Thoracic aorta (tissue), 2 donors: ENCODE measurements around the gene LAMP5. TPM values are rescaled to one million over a fixed set of nuclear protein-coding genes. Genes with fewer than 3 reads are reported as not detected.
A peak's percentile ranks its signal among the peaks of the same experiment; 100 is the strongest.

Source experiments
- ATAC-seq: fragments of 150-250 bp; one replicate; pipeline ENCODE4 v1.8.0; 2017; ENCODE audit warnings: low read depth; ENCODE audit not compliant: insufficient number of reproducible peaks, low FRiP score
- DNase-seq: peaks from one replicate; pipeline ENCODE4 v3.0.0-alpha.2; 2020; ENCODE audit warnings: low spot score
- H3K27ac ChIP-seq, 2 donors: fragments of 200-600 bp; sonication (generic); 1 replicate in 1 of 2; 2 replicates in 1 of 2; pipeline ENCODE4 v1.5.1; 2016; ENCODE audit warnings: mild to moderate bottlenecking in 2 of 2, moderate library complexity in 2 of 2
- H3K27me3 ChIP-seq: fragments of 200-600 bp; sonication (generic); replicated peaks from 2 replicates; pipeline ENCODE4 v1.6.0; 2016; ENCODE audit warnings: mild to moderate bottlenecking; ENCODE audit not compliant: insufficient read depth
- H3K36me3 ChIP-seq: fragments of 200-600 bp; sonication (generic); one replicate; pipeline ENCODE4 v1.5.1; 2016
- H3K4me1 ChIP-seq, 2 donors: fragments of 200-600 bp; sonication (generic); 1 replicate in 1 of 2; 2 replicates in 1 of 2; pipeline versions ENCODE4 v1.5.1 to v1.6.0; 2016; ENCODE audit warnings: low read depth in 2 of 2, mild to moderate bottlenecking in 1 of 2; ENCODE audit not compliant: control insufficient read depth in 1 of 2
- H3K4me3 ChIP-seq: fragments of 200-600 bp; sonication (generic); 2 replicates; pipeline ENCODE4 v1.5.1; 2016; ENCODE audit warnings: mild to moderate bottlenecking
- H3K9me3 ChIP-seq: fragments of 200-600 bp; sonication (generic); 2 replicates; pipeline ENCODE4 v1.5.1; 2016
- total RNA-seq, 2 donors: library from RNA; depleted of rRNA; stranded (reverse); fragments of >200 nt; gene quantifications; one replicate each; pipeline versions ENCODE4 v1.1.0 to v1.2.3, GENCODE V29; 2016
- TF ChIP-seq, protein P1 (sequence below): fragments of 200-600 bp; sonication (generic); IDR thresholded peaks from one replicate; pipeline ENCODE4 v1.5.1; 2019; ENCODE audit warnings: antibody characterized with exemption

The LAMP5 gene
- total RNA-seq, 2 donors from 2014 or later: not detected

DNA sequence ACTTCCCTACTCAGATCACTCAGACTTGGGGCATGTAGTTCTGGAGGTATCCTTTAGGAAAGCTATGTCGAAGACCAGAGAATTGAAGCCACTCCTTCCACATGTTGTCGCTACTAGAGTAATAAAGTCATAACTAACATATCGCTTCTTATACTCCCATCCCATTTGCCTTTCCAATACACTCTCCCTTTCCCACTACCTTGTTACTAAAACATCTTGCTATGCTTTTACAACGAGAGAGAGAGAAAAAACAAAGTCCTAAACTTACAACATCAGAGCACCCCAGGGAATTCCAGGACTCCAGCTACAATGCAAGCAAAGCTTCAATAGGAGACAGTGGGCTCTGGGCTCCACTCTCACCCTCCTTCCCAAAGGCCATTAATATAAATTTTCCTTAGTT, 5.1 kb upstream of the LAMP5 start:
- Histone ChIP-seq H3K9me3 (no peaks in the 10 kb centered on the region), H3K27me3 (no peaks in the 10 kb centered on the region), H3K27ac (no peak overlapping the region), H3K36me3 (no peaks in the 10 kb centered on the region), H3K4me1 (peaks cover 0 to 14% of the 10 kb centered on the region in 2 donors), H3K4me3 (no peak overlapping the region)
- no peak for DNase-seq
- ATAC-seq: no peak
- TF ChIP-seq, protein P1, sequence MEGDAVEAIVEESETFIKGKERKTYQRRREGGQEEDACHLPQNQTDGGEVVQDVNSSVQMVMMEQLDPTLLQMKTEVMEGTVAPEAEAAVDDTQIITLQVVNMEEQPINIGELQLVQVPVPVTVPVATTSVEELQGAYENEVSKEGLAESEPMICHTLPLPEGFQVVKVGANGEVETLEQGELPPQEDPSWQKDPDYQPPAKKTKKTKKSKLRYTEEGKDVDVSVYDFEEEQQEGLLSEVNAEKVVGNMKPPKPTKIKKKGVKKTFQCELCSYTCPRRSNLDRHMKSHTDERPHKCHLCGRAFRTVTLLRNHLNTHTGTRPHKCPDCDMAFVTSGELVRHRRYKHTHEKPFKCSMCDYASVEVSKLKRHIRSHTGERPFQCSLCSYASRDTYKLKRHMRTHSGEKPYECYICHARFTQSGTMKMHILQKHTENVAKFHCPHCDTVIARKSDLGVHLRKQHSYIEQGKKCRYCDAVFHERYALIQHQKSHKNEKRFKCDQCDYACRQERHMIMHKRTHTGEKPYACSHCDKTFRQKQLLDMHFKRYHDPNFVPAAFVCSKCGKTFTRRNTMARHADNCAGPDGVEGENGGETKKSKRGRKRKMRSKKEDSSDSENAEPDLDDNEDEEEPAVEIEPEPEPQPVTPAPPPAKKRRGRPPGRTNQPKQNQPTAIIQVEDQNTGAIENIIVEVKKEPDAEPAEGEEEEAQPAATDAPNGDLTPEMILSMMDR: no peak

DNA sequence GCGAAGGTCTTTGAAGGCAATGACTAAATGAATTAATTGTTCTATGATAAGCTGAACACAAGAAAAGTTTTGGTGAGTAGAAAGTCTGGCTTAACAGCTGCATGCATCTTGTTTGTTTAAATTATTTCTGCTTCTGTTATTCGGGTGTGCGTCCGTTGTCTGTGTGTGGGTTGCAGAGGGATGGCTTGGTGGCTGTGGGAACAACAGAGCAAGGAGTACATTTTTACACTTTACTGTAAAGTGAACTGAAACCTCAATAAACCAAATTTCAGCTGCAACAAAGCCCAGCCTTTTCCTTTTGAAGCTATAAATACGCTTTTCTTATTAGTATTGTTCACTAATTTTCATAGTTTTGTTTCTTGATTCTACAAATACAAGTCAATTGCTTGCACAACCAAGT, 3.5 kb upstream of the LAMP5 start:
- Histone ChIP-seq H3K9me3 (no peaks in the 10 kb centered on the region), H3K36me3 (no peaks in the 10 kb centered on the region), H3K4me1 (peaks cover 12 to 31% of the 10 kb centered on the region in 2 donors), H3K27me3 (no peaks in the 10 kb centered on the region), H3K27ac (no peak overlapping the region), H3K4me3 (no peak overlapping the region)
- ATAC-seq (no peak), DNase-seq (no peak)
- TF ChIP-seq, protein P1: no peak

DNA sequence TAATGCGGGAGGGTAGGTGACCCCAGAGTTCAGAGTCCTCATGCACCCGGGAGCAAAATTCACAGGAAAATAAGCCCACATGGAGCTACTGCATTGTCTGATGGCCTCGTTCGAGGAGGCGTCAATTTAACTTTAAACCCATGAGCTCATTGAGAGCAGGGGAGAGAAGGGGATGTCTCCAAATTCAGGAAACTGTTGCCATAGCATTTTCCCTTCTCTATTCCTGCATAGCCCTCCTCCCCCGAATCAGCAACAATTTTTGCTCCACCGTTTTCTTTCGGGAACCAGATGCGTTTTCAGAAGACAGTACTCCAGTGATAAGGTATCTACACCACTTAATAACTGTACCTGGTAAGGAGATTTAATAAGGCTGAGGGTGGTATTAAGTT, 324 bp upstream of the LAMP5 start:
- H3K27ac ChIP-seq: no peak overlapping the region
- no peak for ATAC-seq
- TF ChIP-seq, protein P1: no peak
- H3K9me3 ChIP-seq: no peaks in the 10 kb centered on the region
- no peak for DNase-seq
- H3K27me3 ChIP-seq: no peaks in the 10 kb centered on the region
- H3K36me3 ChIP-seq: no peaks in the 10 kb centered on the region
- H3K4me3 ChIP-seq: no peak overlapping the region
- H3K4me1 ChIP-seq: peaks cover 12 to 24% of the 10 kb centered on the region in 2 donors

DNA sequence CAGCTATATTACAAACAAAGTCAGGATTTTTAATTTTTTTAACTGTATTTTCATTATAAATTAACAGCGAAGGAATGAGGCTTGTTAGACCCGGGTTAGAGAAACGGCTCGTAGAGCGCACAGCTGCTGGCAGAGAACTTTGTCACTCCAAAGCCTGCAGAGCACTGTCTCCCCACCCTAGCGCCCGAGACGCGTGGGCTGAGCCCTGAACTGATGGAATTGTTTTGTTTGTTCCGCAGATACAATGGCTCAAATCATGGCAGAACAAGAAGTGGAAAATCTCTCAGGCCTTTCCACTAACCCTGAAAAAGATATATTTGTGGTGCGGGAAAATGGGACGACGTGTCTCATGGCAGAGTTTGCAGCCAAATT, 810 bp downstream of the LAMP5 start:
- no peaks in the 10 kb centered on the region for H3K9me3 ChIP-seq
- no peak overlapping the region for H3K27ac ChIP-seq
- H3K27me3 ChIP-seq: no peaks in the 10 kb centered on the region
- peak overlapping the region; percentile 60 for H3K4me3 ChIP-seq
- no peak for ATAC-seq
- H3K36me3 ChIP-seq: no peaks in the 10 kb centered on the region
- DNase-seq: no peak
- TF ChIP-seq, protein P1: no peak
- H3K4me1 ChIP-seq: peaks cover 12 to 24% of the 10 kb centered on the region in 2 donors

DNA sequence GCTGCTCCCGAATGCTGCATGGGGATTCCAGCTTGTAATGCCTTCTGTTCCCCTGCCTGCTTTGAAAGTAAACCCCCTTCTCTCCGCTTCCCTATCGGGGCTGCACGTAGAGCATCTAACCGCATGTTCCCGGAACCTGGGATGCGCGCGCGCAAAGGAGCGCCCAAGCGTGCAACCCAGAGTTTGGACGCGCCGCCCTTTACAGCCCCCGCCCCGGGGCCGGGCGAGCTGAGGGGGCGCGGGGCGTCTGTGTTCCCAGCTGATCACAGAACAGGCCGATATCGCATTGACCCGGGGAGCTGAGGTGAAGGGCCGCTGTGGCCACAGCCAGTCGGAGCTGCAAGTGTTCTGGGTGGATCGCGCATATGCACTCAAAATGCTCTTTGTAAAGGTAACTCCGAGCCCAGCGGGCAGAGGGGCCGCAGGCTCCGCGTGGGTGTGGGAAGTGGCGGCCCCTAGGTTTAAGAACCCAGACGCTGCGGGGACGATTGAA, 1.4 kb downstream of the LAMP5 start:
- Histone ChIP-seq H3K36me3 (no peaks in the 10 kb centered on the region), H3K27me3 (no peaks in the 10 kb centered on the region), H3K4me3 (peak overlapping the region; percentile 60), H3K4me1 (peaks cover 12 to 24% of the 10 kb centered on the region in 2 donors), H3K27ac (no peak overlapping the region), H3K9me3 (no peaks in the 10 kb centered on the region)
- ATAC-seq (no peak), DNase-seq (no peak)
- TF ChIP-seq, protein P1: no peak
